HuH-7 (cell line): ENCODE data around the gene UTF1.
A peak's percentile ranks its signal among the peaks of the same experiment; 100 is the strongest.
"Not testable (repeated sequence)": the region's sequence is repeated elsewhere in the genome, so short reads cannot be mapped to it uniquely, and the experiment has no call there.

ENCODE experiments used
- DNase-seq: peaks from one replicate; pipeline ENCODE4 v3.0.0; 2011; ENCODE audit warnings: low spot score

The UTF1 gene

DNA sequence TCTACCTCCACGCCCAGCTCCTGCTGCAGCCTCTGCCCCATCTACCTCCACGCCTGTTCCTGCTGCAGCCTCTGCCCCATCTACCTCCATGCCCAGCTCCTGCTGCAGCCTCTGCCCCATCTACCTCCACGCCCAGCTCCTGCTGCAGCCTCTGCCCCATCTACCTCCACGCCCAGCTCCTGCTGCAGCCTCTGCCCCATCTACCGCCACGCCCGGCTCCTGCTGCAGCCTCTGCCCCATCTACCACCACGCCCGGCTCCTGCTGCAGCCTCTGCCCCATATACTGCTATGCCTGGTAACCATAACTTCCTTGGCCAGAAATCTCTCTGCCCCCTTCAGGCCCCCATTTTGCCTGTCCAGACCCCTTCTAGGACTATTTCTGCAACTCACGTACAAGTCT, 35.0 kb downstream of the UTF1 start:
- DNase-seq = not testable (repeated sequence)

DNA sequence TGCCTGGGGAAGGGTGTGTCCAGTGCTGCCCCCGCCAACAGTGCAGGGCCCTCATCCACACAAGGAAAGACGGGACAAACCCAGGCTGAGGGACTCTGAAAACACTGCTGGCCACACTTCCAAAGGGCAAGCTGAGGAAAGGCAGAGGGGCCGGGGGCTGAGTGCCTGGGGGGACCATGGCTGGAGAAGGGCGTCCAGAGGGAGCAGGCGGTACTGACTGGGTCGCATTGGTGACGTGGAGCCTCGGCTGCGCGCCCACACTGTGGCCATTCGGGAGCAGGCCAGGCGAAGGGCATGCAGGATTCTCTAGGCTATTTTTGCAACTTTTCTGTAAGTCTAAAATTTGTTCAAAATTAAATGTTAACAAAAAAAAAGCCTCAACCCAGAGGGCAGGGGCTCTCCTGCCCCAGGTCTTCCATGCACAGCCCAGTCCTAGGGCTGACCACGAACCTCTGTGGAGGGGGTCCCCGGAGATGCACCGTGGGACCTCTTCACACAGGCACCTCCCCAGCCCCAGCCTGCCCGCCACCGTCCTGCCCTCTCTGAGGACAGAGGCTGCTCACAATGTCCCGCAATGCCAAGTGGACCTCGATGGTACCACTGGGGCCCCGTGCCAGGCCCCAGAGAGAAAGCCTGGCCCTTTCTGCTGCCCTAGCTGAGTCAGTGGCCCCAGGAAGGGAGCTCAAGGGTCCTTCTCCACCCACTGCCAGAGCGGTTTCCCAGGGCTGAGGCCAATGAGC, 36.2 kb downstream of the UTF1 start:
- no peak for DNase-seq

DNA sequence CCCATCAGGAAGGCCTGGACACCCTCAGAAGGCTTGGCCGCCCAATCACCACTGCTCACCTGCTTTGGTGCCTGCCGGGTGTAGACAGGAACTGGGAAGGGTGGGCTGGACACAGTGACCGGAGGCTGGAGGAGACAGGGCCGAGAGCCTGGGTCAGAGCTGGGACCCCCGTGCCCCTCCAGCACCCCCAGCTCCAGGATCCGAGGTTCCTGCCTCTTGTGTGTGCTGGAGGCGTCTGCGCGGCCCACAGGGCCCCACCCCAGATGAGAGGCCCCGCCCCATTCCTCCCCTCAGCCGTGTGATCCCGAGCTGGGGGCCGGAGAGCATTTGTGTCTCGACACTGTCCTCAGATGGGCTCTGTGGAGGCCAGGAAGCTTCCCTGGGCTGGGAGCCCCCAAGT, 37.3 kb downstream of the UTF1 start:
- DNase-seq = no peak

DNA sequence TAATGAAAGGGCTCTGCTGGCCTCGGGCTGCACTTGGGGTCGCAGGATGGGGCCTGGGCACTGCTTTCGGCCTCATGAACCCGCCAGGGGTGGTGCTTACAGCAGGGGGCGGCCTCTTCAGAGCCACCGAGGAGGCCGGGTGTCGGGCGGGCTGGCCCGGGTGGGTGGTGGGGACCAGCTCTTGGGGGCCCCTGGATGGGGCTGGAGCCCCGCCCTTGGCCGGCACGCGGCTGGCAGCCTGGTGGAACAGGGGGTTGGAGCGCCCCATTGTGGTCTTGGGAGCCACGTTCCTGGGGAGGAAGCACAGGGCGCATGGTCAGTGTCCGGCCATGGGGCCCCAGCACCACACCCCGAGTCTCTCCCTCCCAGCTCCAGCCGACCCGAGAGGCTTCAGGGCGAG, 37.8 kb downstream of the UTF1 start:
- no peak for DNase-seq

DNA sequence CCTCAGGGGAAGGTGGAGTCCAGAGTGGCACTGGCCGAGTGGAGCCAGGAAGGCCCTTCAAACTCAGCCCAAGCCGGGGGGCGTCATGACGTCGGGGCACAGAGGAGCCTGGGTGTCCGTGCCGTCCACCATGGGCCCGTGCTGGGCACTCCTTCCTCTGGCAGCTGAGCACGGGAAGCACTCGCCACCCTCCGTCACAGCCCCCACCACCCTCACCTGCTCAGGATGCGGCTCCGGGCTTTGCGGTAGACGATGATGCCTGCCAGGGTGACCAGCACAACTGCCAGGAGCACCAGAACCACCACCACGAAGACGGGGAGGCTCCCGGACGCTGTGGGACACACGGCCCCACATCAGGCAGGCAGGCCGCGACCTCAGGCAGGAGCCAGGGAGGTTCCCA, 38.5 kb downstream of the UTF1 start:
- DNase-seq = no peak

DNA sequence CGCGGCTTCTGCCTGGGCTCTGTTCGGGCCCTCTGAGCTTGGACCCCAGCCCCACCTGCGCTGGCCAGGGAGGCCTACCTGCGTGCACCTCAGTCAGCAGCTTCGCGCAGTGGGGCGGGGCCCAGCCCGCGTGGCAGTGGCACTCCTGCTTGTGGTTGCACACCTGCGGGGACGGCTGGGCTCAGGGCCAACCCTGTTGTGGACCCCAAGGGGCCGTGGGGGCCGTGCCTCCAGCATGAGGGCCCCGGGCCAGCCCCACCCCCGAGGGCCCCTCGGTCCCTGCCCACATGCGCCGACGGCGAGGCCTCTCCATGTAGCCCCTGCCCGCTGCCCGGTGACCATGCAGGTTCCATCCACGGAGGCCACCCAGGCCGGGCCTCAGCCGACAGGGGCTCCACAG, 39.4 kb downstream of the UTF1 start:
- no peak for DNase-seq

DNA sequence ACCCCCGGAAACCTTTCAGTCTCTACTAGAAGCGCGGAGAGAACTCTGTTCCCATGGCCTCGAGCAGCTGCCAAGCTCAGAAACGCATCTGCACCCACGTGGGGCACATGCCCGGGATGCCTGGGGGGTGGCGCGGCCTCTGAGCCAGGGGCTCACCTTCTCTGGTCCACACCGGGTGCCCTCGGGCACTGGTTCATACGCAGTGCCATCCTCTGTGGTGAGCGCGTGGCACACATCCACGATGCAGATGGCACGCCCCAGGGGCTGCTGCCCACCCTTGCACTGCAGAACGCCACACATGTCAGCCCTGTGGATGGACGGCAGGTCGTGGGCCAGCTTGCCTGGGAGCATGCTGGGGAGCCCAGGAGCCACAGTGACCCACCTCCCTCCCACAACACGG, 40.2 kb downstream of the UTF1 start:
- DNase-seq = no peak

DNA sequence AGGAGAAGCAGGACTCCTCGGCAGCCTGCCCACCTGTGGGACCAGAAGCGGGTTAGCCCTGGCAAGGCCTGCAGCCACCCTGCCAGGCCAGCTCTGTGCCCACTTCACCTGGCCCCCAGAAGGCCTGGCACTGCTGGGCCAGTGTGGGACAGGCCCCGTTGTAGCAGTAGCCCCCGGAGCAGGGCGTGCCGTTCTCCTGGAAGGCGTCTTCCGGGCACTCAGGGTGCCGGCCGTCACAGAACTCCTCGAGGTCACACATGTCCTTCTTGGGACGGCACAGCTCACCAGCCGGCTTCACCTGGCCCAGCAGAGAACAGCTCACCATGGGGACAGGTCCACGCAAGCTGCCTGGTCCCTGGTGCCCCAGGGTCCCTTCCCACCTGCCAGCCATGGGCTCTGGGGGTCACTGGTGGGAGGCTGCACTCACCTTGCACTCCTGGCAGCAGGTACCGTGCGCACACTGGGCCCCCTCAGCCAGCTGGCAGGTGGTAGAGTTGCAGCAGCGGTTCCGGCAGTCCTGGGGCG, 40.8 kb downstream of the UTF1 start:
- DNase-seq = no peak

DNA sequence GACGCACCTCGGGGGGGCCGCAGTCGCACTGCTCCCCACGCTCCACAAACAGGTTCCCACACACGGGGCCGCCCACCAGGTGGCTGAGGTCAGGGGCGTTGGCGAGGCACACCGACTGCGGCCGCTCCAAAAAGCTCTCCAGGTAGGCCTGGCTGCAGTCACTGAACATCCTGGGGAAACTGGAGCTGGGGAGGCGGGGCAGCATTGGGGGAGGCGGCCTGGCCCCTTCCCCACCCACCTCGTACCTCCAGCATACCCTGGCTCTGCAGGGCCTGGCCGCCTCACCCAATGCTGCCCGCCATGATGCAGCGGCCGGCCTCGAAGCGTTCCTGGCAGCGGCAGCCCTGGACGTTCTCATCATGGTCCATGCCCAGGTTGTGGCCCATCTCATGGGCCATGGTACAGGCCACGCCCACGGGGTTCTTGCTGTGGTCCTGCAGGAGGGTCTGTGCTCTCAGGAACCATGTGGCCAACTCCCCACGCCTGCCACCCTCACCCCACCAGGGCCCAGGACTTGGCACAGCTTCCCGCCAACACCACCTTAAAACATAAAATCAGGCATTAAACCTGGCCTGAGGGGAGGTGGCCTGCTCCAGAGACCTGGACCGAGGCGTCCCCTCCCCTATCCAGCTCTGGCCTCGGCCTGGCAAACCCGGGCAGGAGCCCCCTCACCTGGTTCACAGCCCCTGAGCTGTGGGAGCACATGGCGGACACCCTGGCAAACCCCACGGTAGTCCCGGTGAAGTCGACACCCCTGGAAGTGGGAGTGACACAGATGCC, 41.7 kb downstream of the UTF1 start:
- DNase-seq = no peak

DNA sequence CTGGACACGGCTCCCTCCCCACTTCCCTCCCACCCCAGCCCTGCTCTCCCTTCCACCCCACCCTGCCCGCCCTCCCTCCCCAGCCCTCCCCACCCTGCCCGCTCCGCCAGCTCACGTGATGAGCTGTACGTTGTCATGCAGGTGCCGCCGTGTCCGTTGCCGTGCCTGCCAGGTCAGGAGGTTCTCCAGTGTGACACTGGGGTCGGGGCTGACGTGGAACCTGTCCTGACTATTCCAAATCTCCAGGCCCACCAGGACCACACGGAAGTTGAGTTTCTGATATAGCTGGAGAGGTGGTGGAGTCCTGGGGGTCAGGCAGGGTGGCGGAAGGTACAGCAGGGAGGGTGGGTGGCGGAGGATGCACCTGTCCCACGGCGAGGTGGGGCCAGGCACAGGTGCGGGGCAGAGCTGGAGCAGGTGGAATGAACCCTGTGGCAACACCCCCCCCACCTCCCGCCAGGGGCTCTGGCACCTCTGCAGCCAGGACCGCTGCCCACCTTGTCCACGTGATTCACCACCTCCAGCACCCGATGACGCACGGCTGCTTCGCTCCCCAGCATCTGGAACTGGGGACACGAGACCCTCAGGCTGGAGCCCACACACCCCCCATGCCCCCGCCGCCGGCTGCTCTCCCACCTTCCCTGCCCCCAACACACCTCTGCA, 42.4 kb downstream of the UTF1 start:
- no peak for DNase-seq

DNA sequence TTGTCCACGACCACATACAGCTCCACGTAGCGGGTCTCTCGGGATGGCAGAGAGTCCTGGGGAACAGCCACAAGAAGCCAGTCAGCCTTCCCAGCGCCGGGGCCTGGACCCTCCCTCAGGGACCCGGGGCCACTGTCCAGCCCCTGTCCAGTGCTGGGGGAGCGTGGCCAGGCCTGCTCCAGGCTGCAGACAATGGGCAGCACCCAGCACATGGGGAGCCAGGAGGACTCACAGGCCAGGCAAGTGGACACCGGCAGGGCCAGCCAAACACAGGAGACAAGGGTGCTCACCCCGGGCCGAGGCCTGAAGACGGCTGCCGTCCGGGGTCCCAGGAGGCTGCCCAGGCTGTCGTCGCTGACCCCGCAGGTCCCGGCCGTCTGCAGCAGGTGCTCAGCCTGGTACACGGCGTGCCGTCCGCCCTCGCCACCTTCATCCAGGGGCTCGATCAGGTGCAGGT, 43.0 kb downstream of the UTF1 start:
- no peak for DNase-seq

DNA sequence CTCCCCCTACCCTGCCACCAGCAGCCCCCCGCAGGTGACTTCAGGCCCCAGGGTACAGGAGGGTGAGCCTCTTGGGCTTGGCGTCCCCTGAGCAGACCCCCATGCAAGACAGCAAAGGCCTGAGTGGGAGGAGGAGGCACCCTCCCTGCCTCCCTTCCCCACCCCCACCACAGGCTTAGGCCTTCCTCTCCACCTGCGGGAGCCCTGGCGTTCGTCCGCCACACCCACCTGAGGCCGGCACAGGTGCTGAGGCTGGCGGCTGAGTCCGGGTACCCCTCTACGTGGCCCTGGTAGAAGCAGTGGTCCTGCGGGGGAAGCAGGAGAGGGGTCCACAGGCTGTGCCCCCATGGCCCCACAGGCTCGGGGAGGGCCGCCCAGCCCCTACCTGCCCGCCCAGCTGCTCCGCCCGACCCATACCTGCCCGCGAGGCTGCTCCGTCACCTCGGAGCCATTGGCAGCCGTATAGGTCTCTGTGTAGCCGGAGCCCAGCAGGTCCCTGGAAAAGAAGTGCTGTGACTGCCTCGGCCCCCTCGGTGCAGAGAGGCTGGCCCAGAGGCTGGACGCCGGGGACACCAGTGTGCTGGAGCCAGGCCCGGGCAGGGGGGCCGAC, 43.6 kb downstream of the UTF1 start:
- DNase-seq = no peak

DNA sequence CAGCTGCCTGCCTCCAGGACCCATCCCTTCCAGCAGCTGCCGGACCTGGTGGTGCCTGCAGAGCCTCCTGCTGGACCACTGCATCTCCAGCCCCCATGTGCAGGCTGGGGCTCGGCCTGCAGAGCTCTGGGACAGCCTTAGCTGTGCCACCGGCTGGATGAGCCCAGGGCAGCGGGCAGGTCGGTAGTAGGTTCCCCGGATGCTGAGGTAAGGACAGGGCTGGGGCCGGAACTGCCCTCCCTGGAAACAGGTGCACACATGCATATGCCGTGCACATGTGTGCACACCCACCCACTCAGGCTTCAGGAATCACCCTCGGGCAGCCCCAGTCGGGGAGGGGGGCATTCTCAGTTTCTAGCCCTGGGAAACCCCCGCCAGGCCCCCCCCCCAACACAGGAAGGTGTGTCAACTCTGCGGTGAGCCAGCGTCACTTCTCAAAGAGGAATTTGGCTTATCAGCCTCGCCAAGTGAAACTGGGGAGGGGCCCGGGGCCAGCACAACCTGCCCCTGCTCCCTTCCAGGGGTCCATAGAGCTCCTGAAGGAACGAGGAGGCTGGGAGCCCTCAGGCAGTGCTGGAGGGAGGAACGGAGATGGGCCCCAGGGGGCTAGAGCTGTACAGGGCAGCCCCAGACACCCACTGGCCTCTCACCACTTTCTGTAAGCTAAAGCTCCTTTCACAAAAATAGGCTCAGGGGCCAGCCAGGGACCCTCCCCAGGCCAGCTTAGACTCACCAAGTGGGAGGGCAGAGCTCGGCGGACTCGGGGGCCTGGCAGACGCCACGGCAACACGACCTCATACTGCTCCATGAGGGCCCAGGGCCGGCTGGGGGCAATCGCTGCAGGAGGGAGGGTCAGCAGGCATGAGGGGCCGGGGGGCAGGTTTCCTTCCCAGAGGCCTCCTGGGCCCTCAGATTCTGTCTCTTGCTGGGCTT, 45.0 kb downstream of the UTF1 start:
- DNase-seq = no peak

DNA sequence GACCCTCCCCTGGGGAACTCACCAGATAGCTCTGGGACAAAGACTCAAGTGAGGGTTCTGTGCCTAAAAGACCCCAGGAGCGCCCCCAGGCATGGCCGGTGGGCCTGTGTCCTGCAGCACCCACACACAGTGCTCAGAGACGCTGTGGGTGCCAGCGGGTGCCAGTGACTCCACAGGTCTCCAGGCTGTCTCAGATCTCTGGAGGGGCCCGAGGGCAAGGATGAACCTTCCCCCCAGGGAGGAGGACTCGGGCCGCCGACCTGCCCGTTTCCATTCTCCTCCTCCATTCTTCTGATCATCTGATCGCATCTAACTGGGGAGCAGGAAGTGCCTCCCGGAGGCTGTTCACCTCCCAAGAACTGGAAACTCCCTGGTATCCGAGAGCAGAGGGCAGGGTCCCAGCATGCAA, 45.7 kb downstream of the UTF1 start:
- DNase-seq = no peak

DNA sequence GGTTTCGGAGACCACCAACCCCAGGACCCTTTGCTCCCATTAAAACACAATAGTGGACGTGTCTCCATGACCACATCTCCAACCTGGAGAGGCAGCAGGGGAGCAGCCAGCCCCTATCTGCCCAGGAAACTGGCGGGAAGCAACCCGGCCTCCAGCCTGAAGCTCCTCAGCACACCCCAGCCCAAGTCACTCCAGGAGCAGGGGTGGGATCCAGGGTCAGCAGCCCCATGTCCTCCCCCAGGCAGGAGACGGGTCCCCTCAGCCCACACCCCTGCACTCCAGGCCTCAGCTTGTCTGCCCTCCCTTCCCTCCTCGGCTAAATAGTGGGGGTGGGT, 46.0 kb downstream of the UTF1 start:
- no peak for DNase-seq

DNA sequence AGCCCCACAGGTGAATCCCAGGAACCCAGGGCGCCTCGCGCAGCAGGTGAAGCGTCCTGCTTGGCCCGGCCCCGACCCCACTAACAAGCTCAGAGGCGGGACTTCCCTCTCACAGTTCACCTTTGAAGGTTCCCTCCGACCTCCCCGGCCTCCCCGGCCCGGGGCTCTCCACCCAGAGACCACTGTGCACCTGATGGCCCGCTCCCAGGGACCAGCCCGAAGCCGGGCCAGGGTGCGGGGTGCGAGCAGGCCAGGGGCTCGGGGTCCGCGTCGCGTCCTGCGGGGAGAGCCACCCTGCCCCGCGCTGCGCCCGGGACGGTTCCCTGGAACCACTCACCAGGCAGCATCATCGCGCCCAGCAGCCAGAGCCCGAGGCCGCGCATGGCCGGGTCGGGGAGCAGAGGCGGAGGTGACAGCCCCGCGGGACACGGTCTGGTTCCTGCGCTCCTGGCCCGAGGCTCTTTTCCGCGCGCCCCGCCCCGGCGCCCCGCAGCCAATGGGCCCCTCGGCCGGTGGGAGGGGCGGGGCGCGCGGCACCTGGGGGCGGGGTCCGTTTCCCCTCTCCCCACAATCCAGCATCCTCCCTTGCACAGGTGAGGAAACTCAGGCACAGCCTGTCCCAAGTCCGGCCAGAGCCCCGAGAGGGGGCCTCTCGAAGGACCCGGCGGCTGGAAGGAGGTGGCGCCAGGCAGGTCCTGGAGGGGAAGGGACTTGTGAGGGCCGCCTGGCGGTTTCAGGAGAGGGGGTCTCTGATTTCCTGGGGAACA, 46.6 kb downstream of the UTF1 start, which contains the start of gene ADAM8:
ADAM8 (minus strand) TSS at position 434 of the 767 bp plus-strand sequence; CDS start at position 383, 51 bp downstream.
- DNase-seq = no peak

DNA sequence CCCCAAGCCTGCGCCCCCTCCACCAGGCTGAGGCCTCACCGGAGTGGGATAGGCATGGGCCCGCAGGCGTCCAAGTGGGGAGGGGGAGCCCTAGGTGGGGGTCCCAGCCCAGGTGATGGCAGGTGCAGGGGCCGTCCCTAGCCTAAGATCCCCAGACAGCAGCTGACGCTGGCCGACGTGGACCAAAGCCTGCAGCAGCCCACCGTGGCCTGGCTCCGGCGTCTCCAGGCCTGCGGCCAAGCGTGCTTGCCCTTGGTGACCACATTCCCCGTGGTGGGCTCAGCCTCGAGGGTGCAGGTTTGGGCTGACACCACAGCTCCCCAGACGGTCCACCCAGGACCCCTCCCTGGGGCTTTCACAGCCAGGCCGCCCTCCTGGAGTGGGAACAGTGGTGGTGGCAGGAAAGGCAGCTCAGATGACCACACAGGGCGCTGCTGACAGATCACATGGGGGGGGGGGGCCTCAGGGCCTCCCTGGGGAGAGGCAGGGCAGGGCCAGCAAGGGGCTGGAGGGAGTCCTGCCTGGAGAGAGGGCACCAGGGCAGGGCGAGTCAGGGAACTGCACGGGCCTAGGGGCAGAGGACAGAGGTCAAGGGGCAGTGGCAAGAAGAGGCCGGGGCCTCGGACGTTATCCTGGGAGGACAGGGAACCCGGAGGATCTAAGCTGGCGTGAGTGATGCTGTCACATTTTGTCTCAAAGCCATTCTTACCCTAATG, 47.4 kb downstream of the UTF1 start:
- no peak for DNase-seq

DNA sequence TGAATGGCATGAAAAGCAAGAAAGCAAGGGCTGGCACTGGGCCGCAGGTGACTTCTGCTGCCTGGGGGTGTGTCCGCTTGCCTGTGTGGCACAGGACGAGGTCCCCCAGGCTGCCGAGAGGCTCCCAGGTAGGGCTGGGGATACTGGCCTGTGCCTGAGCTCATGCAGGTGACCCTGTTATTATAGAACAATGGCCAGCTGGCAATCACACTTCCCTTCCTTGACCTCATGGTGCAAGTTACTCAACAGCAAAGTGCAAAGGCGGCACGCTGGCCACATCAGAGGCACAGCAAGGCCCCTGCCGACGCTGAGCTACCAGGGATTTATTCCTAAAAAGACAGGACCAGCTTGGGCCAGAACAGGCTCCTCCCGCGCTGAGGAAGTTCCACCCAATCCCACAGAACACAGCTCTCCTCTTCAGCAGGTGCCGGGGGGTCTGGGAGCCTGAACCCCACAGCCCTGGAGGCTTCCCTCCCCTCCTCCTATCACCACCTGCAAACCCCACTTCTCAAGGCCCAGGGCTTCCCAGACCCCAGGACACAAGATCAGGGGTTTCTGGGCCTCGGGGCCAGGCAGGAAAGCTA, 48.1 kb downstream of the UTF1 start:
- DNase-seq = peak; percentile 72

DNA sequence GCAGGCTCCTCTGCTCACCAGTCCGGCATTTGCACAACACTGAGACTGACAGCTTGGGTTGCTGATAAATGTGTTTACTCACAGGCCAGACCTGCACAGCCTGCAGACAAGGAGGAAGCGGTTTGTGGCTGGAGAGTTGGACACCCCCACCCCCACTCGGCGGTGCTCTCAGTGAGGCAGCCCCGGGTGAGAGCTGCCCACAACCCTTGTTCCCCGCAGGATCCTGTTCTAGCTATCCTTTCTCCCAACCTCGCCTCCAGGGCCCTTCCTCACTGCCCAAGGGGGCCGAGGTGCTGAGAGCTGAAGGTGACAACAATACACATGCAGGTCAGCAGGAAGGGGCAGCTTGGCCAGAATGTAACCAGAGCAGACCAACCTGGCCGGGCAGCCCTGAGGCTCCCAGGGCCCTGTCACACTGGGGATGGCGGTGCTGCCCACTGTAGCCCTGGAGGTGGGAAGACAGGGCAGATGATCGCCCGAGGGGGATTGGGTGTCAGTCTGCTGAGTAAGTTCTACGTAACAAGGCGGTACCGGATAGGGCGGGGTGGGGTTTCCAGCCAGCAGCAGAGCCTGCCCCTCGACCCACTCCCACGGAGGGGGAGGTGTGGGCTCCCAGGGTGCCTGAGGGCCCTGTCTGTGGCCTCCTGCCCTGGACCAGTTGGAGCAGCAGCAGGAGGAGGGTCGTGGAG, 48.7 kb downstream of the UTF1 start:
- peak; percentile 98 for DNase-seq
